A549 (cell line): Measurements from ENCODE around the gene CFAP161. TPM values are rescaled to one million over a fixed set of nuclear protein-coding genes. Genes with fewer than 3 reads are reported as not detected.

ENCODE experiments used
- ATAC-seq, 2 experiments: fragments of 200-7000 bp in 1 of 2; fragments of >200 bp in 1 of 2; cut with Nextera tagmentation in 1 of 2; cut with Tn5 transposase in 1 of 2; 3 replicates each; pipeline versions ENCODE4 v1.8.0 to v1.9.1; 2018 to 2020; ENCODE audit warnings: mild to moderate bottlenecking in 1 of 2, moderate library complexity in 1 of 2
- CTCF ChIA-PET: fragments of 300-600 bp; sonication (Branson Sonifier 250); formaldehyde crosslinking; extraction: SDS; loops from one replicate; lab custom pipeline; 2021; ENCODE audit warnings: antibody characterized with exemption, inconsistent platforms; lab: Yijun Ruan, JAX
- POLR2A ChIA-PET: fragments of 350-600 bp; formaldehyde crosslinking; extraction: SDS; loops from one replicate; lab custom pipeline; 2021; ENCODE audit warnings: antibody characterized with exemption, inconsistent platforms; lab: Yijun Ruan, JAX
- DNase-seq, 2 experiments: peaks; one replicate each; pipeline versions ENCODE4 v3.0.0 to v3.0.0-alpha.2; 2011 to 2016; ENCODE audit warnings: low read depth in 1 of 2, low spot score in 1 of 2
- FAIRE-seq: peaks from 2 replicates; lab custom pipeline; 2011; peaks lifted over from hg19 to GRCh38; lab: Jason Lieb, UNC
- H3K27ac ChIP-seq, 2 experiments: fragments of >200 bp; sonication (Bioruptor Twin); formaldehyde crosslinking; 3 replicates each; pipeline ENCODE4 v1.5.1; 2016 to 2017
- H3K4me1 ChIP-seq: fragments of >200 bp; sonication (Bioruptor Twin); formaldehyde crosslinking; 3 replicates; pipeline ENCODE4 v1.6.1; 2016
- H3K4me2 ChIP-seq: fragments of >200 bp; sonication (Bioruptor Twin); formaldehyde crosslinking; 3 replicates; pipeline ENCODE4 v1.6.1; 2016
- H3K4me3 ChIP-seq: fragments of >200 bp; sonication (Bioruptor Twin); formaldehyde crosslinking; 3 replicates; pipeline ENCODE4 v1.5.1; 2016
- H3K9me3 ChIP-seq: fragments of >200 bp; sonication (Bioruptor Twin); formaldehyde crosslinking; 3 replicates; pipeline ENCODE4 v1.6.1; 2016
- CBX8 ChIP-seq: fragments of 200-600 bp; sonication (generic); IDR thresholded peaks from 2 replicates; pipeline ENCODE4 v1.6.1; 2016
- CHD4 ChIP-seq: fragments of 200-600 bp; sonication (generic); IDR thresholded peaks from 2 replicates; pipeline ENCODE4 v1.6.1; 2016; ENCODE audit warnings: antibody characterized with exemption, mild to moderate bottlenecking, borderline replicate concordance
- ESRRA ChIP-seq: fragments of 150-350 bp; IDR thresholded peaks from 2 replicates; pipeline ENCODE4 v1.6.1; 2014; ENCODE audit warnings: mild to moderate bottlenecking, low read length, borderline replicate concordance
- HEYL ChIP-seq: fragments of 250-450 bp; sonication (Bioruptor Pico); IDR thresholded peaks from 2 replicates; pipeline ENCODE4 v1.8.0; 2021; ENCODE audit warnings: mild to moderate bottlenecking, moderate library complexity
- JUNB ChIP-seq: fragments of >200 bp; sonication (Bioruptor Twin); formaldehyde crosslinking; IDR thresholded peaks from 2 replicates; pipeline ENCODE4 v1.6.1; 2016
- MAZ ChIP-seq: fragments of 150-350 bp; IDR thresholded peaks from 2 replicates; pipeline ENCODE4 v1.6.1; 2014; ENCODE audit warnings: antibody characterized with exemption, low read depth, low read length, borderline replicate concordance
- MYC ChIP-seq: IDR thresholded peaks from 2 replicates; pipeline ENCODE4 v1.6.1; 2012; ENCODE audit warnings: mild to moderate bottlenecking, inconsistent platforms, low read length, improper control_type of control experiment, borderline replicate concordance
- NPAS2 ChIP-seq: fragments of 250-450 bp; sonication (Bioruptor Pico); IDR thresholded peaks from 2 replicates; pipeline ENCODE4 v1.8.0; 2022; ENCODE audit warnings: mild to moderate bottlenecking, moderate library complexity, borderline replicate concordance
- NR3C1 ChIP-seq: fragments of >200 bp; sonication (Bioruptor Twin); formaldehyde crosslinking; IDR thresholded peaks from 3 replicates; pipeline ENCODE4 v1.6.1; 2017
- PHF8 ChIP-seq: fragments of 200-600 bp; sonication (generic); IDR thresholded peaks from 2 replicates; pipeline ENCODE4 v1.6.1; 2016; ENCODE audit warnings: low read depth, mild to moderate bottlenecking, antibody characterized with exemption, moderate library complexity, borderline replicate concordance
- POLR2A ChIP-seq: IDR thresholded peaks from 2 replicates; pipeline ENCODE4 v1.6.1; 2012; ENCODE audit warnings: mild to moderate bottlenecking, low read length
- RAD21 ChIP-seq, 2 experiments: fragments of >200 bp in 1 of 2; sonication (Bioruptor Twin) in 1 of 2; formaldehyde crosslinking in 1 of 2; IDR thresholded peaks in 1 of 2; conservative IDR thresholded peaks in 1 of 2; 2 replicates in 1 of 2; 3 replicates in 1 of 2; pipeline ENCODE4 v1.6.1; 2012 to 2018; ENCODE audit warnings: inconsistent platforms in 1 of 2
- RARB ChIP-seq: fragments of 250-450 bp; sonication (Bioruptor Pico); IDR thresholded peaks from 2 replicates; pipeline ENCODE4 v1.8.0; 2021; ENCODE audit warnings: mild to moderate bottlenecking, moderate library complexity
- RCOR1 ChIP-seq: fragments of 150-350 bp; IDR thresholded peaks from 2 replicates; pipeline ENCODE4 v1.6.1; 2014; ENCODE audit warnings: antibody characterized with exemption, low read length, low read depth
- REST ChIP-seq: fragments of 200-600 bp; sonication (generic); IDR thresholded peaks from 2 replicates; pipeline ENCODE4 v1.6.1; 2016; ENCODE audit warnings: antibody characterized with exemption, mild to moderate bottlenecking, moderate library complexity
- SREBF2 ChIP-seq: fragments of 450-650 bp; IDR thresholded peaks from 2 replicates; pipeline ENCODE4 v1.6.1; 2014; ENCODE audit warnings: mild to moderate bottlenecking, moderate library complexity
- ZSCAN20 ChIP-seq: fragments of 250-450 bp; sonication (Bioruptor Pico); IDR thresholded peaks from 2 replicates; pipeline ENCODE4 v1.8.0; 2022; ENCODE audit warnings: mild to moderate bottlenecking, moderate library complexity
- WGBS: methylation state at CpG from one replicate; pipeline ENCODE4 v1.1.6; 2017; ENCODE audit errors: missing lambda C conversion rate; 5-methylcytosine and 5-hydroxymethylcytosine counted together
- polyA plus RNA-seq, 4 experiments: library from polyadenylated mRNA; depleted of rRNA in 3 of 4; stranded (reverse); fragments of >200 nt; fragmentation: RNase III in 1 of 4; extraction: RNeasy Plus Mini Kit Qiagen cat#74134 plus additional on column Dnase treatment in 1 of 4; gene quantifications; 2 replicates in 3 of 4; 3 replicates in 1 of 4; pipeline ENCODE4 v1.2.3, GENCODE V29; 2011 to 2017

Gene CFAP161
- polyA plus RNA-seq, 2 of the 4 experiments (the other 2 are of a cell fraction), result not detected

GRCh38 chr15:81176291-81176893 lies 42.3 kb downstream of the CFAP161 start:
- 24% methylated on average over 16 of the region's 16 CpGs for WGBS
- ATAC-seq, result peak in 1 of 2 experiments; percentile 45; a peak in 4 of 6 replicates
- TF ChIP-seq RAD21 (conservative IDR thresholded peaks at IDR 0.05 in 1 of 2, IDR thresholded peaks at IDR 0.05 in 1 of 2) (no peak), ESRRA (no peak), MYC (no peak)
- Histone ChIP-seq H3K4me3 (no peak overlapping the region), H3K27ac (no peak overlapping the region), H3K4me1 (no peaks in the 10 kb centered on the region), H3K4me2 (no peak overlapping the region), H3K9me3 (no peaks in the 10 kb centered on the region)
- no peak for FAIRE-seq
- CTCF ChIA-PET, result interaction anchor here (0.7 to 1.7 kb wide), 4 partner anchors 16 to 129 kb away, joined by 3 to 5 read pairs (median 4); no protein-coding TSS in a partner anchor
- POLR2A ChIA-PET, result no interaction called here
- DNase-seq, result no peak

GRCh38 chr15:81178365-81178764 lies 44.3 kb downstream of the CFAP161 start:
- ATAC-seq, result no peak
- Histone ChIP-seq H3K4me3 (no peak overlapping the region), H3K27ac (no peak overlapping the region), H3K4me1 (no peaks in the 10 kb centered on the region), H3K4me2 (no peak overlapping the region), H3K9me3 (no peaks in the 10 kb centered on the region)
- no peak for DNase-seq
- CTCF ChIA-PET, result interaction anchor here (2.7 kb wide), 1 partner anchor 88 kb away, joined by 15 read pairs; no protein-coding TSS in a partner anchor
- POLR2A ChIA-PET, result no interaction called here
- FAIRE-seq, result no peak
- WGBS, result 5% methylated on average over 2 of the region's 2 CpGs
- TF ChIP-seq REST (no peak), NR3C1 (no peak), NPAS2 (CRISPR knock-in tag) (no peak), MAZ (no peak), POLR2A (no peak), RAD21 (conservative IDR thresholded peaks at IDR 0.05 in 1 of 2, IDR thresholded peaks at IDR 0.05 in 1 of 2) (no peak), SREBF2 (no peak), CHD4 (no peak), CBX8 (no peak), HEYL (CRISPR knock-in tag) (no peak), RCOR1 (no peak)

GRCh38 chr15:81181220-81181619 lies 47.1 kb downstream of the CFAP161 start:
- 16% methylated on average over 3 of the region's 3 CpGs for WGBS
- ATAC-seq (no peak), DNase-seq (no peak), FAIRE-seq (no peak)
- ChIA-PET CTCF (interaction anchor here (1.5 kb wide), 1 partner anchor 10 kb away, joined by 3 read pairs; no protein-coding TSS in a partner anchor), POLR2A (interaction anchor here (0.7 kb wide), 1 partner anchor 11 kb away, joined by 3 read pairs; no protein-coding TSS in a partner anchor)
- H3K4me2 ChIP-seq, result no peak overlapping the region
- no peaks in the 10 kb centered on the region for H3K4me1 ChIP-seq
- H3K27ac ChIP-seq, result no peak overlapping the region
- H3K9me3 ChIP-seq, result no peaks in the 10 kb centered on the region
- no peak overlapping the region for H3K4me3 ChIP-seq
- TF ChIP-seq RARB (CRISPR knock-in tag), result no peak
- TF ChIP-seq ZSCAN20 (CRISPR knock-in tag), result no peak
- TF ChIP-seq REST, result peak; percentile 24; the same call in 1 of the 2 replicates
- no peak for TF ChIP-seq JUNB
- no peak for TF ChIP-seq RAD21 (conservative IDR thresholded peaks at IDR 0.05 in 1 of 2, IDR thresholded peaks at IDR 0.05 in 1 of 2)
- no peak for TF ChIP-seq PHF8
